Spinal cord (tissue), 10 donors: ENCODE measurements around the gene GPR55. TPM values are rescaled to one million over a fixed set of nuclear protein-coding genes. Genes with fewer than 3 reads are reported as not detected.

Source experiments
- DNase-seq, 6 donors: peaks; one replicate each; pipeline versions ENCODE4 v3.0.0 to v3.0.0-alpha.2; 2013 to 2015; ENCODE audit warnings: low spot score in 6 of 6, low read depth in 4 of 6
- H3K27ac ChIP-seq: one replicate; pipeline ENCODE4 v1.5.1; 2013; ENCODE audit warnings: low read depth, low read length, control low read depth
- H3K27me3 ChIP-seq: one replicate; pipeline ENCODE4 v1.6.1; 2013; ENCODE audit warnings: low read length; ENCODE audit not compliant: control insufficient read depth, insufficient read depth
- H3K36me3 ChIP-seq: one replicate; pipeline ENCODE4 v1.6.1; 2013; ENCODE audit warnings: low read length; ENCODE audit not compliant: control insufficient read depth, insufficient read depth
- H3K4me1 ChIP-seq: one replicate; pipeline ENCODE4 v1.6.1; 2013; ENCODE audit warnings: low read length; ENCODE audit not compliant: control insufficient read depth, insufficient read depth
- H3K4me3 ChIP-seq: one replicate; pipeline ENCODE4 v1.5.1; 2013; ENCODE audit warnings: low read depth, low read length, control low read depth
- H3K9me3 ChIP-seq: one replicate; pipeline ENCODE4 v1.6.1; 2013; ENCODE audit warnings: low read length; ENCODE audit not compliant: control insufficient read depth, insufficient read depth
- WGBS: methylation state at CpG from one replicate; pipeline ENCODE4 v1.1.5; 2013; ENCODE audit warnings: missing lambda C conversion rate; ENCODE audit not compliant: insufficient coverage; 5-methylcytosine and 5-hydroxymethylcytosine counted together
- polyA plus RNA-seq, 2 donors: library from polyadenylated mRNA; unstranded; fragments of 120-200 nt; gene quantifications; one replicate each; pipeline ENCODE4 v1.2.1, GENCODE V29; 2013; ENCODE audit not compliant: insufficient read length in 2 of 2
- total RNA-seq, 2 donors: library from RNA; depleted of rRNA in 1 of 2; stranded (reverse); fragments of 120-200 nt in 1 of 2; fragments of >200 nt in 1 of 2; gene quantifications; one replicate each; pipeline versions ENCODE4 v1.2.3 to v1.2.4, GENCODE V29; 2013 to 2014
- donor health status: healthy.

The GPR55 gene
- total and polyA plus RNA-seq, 4 donors: 0.08 to 0.12 TPM; not detected in 2

DNA sequence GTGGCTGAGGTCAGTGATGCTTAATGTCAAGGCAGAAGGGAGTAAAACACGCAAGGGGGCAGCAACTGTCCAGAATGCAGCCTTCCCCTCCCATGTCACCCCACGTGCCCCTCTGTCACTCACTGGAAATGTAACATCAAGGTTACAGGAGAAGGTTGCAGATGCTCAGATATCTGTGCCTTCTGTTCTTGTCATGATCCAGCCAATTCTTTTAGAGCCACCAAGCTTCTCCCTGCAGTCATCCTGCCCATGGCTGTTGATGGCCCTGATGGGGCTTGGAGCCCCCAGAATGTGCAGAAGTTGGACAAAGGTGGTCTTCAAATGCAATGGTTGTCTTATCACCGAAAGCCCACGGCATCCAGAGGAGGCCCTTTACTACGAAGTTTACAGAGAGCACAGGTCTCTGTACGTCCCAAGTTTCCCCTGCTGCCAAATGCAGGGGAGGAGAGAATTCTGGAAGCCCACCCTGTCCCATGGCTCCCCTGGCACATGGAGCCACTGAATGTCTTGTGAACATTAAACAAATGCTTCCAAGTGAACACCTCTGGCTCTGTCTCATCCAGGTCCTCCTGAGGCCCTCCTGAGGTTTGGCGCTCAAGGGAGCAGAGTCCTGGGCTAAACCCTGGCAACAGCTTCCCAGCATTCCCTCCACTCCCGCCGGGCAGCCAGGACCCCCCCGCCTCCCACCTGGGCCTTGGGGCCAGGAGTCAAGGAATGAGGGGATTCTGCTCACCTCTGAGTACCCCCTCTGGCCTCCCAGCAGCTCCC lies 4.5 kb upstream of the GPR55 start:
- no peak overlapping the region for H3K27ac ChIP-seq
- H3K36me3 ChIP-seq: no peaks in the 10 kb centered on the region
- 82% methylated on average over 10 of the region's 10 CpGs for WGBS
- DNase-seq: no peak
- H3K4me3 ChIP-seq: no peak overlapping the region
- H3K9me3 ChIP-seq: no peaks in the 10 kb centered on the region
- H3K27me3 ChIP-seq: no peaks in the 10 kb centered on the region
- peaks cover 20% of the 10 kb centered on the region for H3K4me1 ChIP-seq

DNA sequence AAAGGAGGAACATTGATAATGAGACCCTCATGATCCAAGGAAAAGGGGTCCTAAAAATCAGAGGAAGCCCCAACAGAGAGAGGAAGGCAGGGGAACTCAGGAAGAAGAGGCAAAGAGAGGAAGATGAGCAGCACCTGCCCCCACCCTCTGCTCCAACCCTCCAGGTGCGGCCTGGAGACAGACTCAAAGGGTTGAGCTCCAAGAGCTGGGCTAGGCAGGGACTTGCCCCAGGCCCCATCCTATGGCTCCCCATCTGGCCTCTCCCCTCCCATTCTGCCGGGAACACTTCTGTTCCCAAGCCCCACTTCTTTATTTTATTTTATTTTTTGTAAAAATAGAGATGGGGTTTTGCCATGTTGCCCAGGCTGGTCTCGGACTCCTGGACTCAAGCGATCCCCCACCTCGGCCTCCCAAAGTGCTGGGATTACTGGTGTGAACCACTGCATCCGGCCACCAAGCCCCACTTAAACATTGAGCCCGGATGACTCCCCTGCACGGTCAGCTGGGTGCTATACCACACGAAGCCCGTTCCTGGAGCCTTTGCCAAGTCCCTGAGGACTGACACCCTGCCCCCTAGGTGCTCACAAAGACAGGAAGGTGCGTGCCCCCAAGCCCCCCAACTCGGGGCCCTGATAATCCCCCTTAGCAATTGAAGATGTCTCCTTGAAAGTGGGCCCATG lies 3.8 kb upstream of the GPR55 start:
- Histone ChIP-seq H3K4me3 (no peak overlapping the region), H3K27ac (no peak overlapping the region), H3K9me3 (no peaks in the 10 kb centered on the region), H3K36me3 (no peaks in the 10 kb centered on the region), H3K4me1 (peaks cover 20% of the 10 kb centered on the region), H3K27me3 (no peaks in the 10 kb centered on the region)
- 91% methylated on average over 7 of the region's 12 CpGs for WGBS
- no peak for DNase-seq

GRCh38 chr2:230927711-230928341 lies 2.8 kb upstream of the GPR55 start:
- Histone ChIP-seq H3K36me3 (no peaks in the 10 kb centered on the region), H3K27me3 (no peaks in the 10 kb centered on the region), H3K27ac (no peak overlapping the region), H3K9me3 (no peaks in the 10 kb centered on the region), H3K4me1 (peaks cover 15% of the 10 kb centered on the region), H3K4me3 (no peak overlapping the region)
- 76% methylated on average over 14 of the region's 14 CpGs for WGBS
- DNase-seq: no peak

- DNase-seq: no peak
- H3K27me3 ChIP-seq: no peaks in the 10 kb centered on the region
- no peaks in the 10 kb centered on the region for H3K36me3 ChIP-seq
- peaks cover 10% of the 10 kb centered on the region for H3K4me1 ChIP-seq
- no peak overlapping the region for H3K4me3 ChIP-seq
- H3K9me3 ChIP-seq: no peaks in the 10 kb centered on the region
- WGBS: 88% methylated on average over 10 of the region's 11 CpGs
- H3K27ac ChIP-seq: no peak overlapping the region
These were observed 1.1 kb upstream of the GPR55 start for GRCh38 chr2:230925879-230926765.

- 89% methylated on average over 4 of the region's 9 CpGs for WGBS
- no peak overlapping the region for H3K4me3 ChIP-seq
- DNase-seq: no peak
- H3K4me1 ChIP-seq: peaks cover 10% of the 10 kb centered on the region
- no peaks in the 10 kb centered on the region for H3K36me3 ChIP-seq
- H3K27me3 ChIP-seq: no peaks in the 10 kb centered on the region
- no peaks in the 10 kb centered on the region for H3K9me3 ChIP-seq
- no peak overlapping the region for H3K27ac ChIP-seq
These were observed 419 bp upstream of the GPR55 start for GRCh38 chr2:230925443-230925878.

DNA sequence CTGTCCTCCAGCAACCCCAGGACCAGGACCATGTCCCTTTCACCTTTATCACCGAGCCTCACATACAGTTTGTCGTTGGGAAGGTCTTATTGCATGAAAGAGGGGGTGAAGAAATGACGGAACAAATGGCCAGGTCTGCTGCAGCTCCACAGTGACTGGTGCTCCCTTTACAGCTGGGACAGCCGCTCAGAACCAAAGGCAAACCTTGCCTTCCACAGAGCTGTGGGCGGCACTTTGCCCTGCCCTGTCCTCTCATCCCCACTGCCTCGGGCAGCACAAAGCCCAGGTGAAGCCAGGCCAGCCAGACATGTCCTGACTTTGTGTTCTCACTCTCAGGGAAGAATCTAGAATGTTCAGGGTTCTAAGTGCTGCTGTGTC lies 961 bp downstream of the GPR55 start:
- 67% methylated on average over 5 of the region's 6 CpGs for WGBS

GRCh38 chr2:230922951-230923717 lies 1.9 kb downstream of the GPR55 start:
- no peaks in the 10 kb centered on the region for H3K36me3 ChIP-seq
- WGBS: 96% methylated on average over 13 of the region's 16 CpGs
- no peak overlapping the region for H3K27ac ChIP-seq
- H3K4me1 ChIP-seq: peaks cover 9% of the 10 kb centered on the region
- H3K9me3 ChIP-seq: no peaks in the 10 kb centered on the region
- no peaks in the 10 kb centered on the region for H3K27me3 ChIP-seq
- no peak overlapping the region for H3K4me3 ChIP-seq
- no peak for DNase-seq

More for the DNA sequence above, 961 bp downstream of the GPR55 start:
- H3K4me3 ChIP-seq: no peak overlapping the region
- no peak for DNase-seq
- H3K9me3 ChIP-seq: no peaks in the 10 kb centered on the region
- H3K4me1 ChIP-seq: peaks cover 10% of the 10 kb centered on the region
- no peak overlapping the region for H3K27ac ChIP-seq
- H3K27me3 ChIP-seq: no peaks in the 10 kb centered on the region
- H3K36me3 ChIP-seq: no peaks in the 10 kb centered on the region

GRCh38 chr2:230921806-230922595 lies 3.0 kb downstream of the GPR55 start:
- Histone ChIP-seq H3K36me3 (no peaks in the 10 kb centered on the region), H3K4me3 (no peak overlapping the region), H3K27me3 (no peaks in the 10 kb centered on the region), H3K9me3 (no peaks in the 10 kb centered on the region), H3K27ac (no peak overlapping the region), H3K4me1 (no peaks in the 10 kb centered on the region)
- 89% methylated on average over 5 of the region's 11 CpGs for WGBS
- no peak for DNase-seq
